AG08395 (cell line): ENCODE measurements around the gene PLA1A.
A peak's percentile ranks its signal among the peaks of the same experiment; 100 is the strongest.
"Not testable (repeated sequence)": the region's sequence is repeated elsewhere in the genome, so short reads cannot be mapped to it uniquely, and the experiment has no call there.

Experiments
- DNase-seq: peaks from one replicate; pipeline ENCODE4 v3.0.0; 2012; ENCODE audit warnings: mixed read lengths, low spot score

The PLA1A gene

GRCh38 chr3:119579366-119580066, 18.2 kb upstream of the PLA1A start, which contains the start of gene ADPRH:
Gene ADPRH, plus strand, starts transcription at chr3:119579492. Its CDS starts 2,678 bp downstream, at chr3:119582170.
- DNase-seq: peak; percentile 77

- DNase-seq: peak; percentile 7
Measured at GRCh38 chr3:119580067-119580760, 17.5 kb upstream of the PLA1A start.

GRCh38 chr3:119582178-119582577, 15.5 kb upstream of the PLA1A start:
- no peak for DNase-seq

- DNase-seq: no peak
Measured at GRCh38 chr3:119585208-119585607, 12.5 kb upstream of the PLA1A start.

GRCh38 chr3:119585856-119586570, 11.7 kb upstream of the PLA1A start:
- no peak for DNase-seq

GRCh38 chr3:119586733-119587172, 10.9 kb upstream of the PLA1A start:
- no peak for DNase-seq

- DNase-seq: no peak
Measured at GRCh38 chr3:119588112-119588511, 9.6 kb upstream of the PLA1A start.

GRCh38 chr3:119589102-119589773, 8.4 kb upstream of the PLA1A start:
- DNase-seq: no peak

GRCh38 chr3:119590706-119591105, 7.0 kb upstream of the PLA1A start:
- no peak for DNase-seq

- DNase-seq: no peak
Measured at GRCh38 chr3:119592861-119593260, 4.8 kb upstream of the PLA1A start.

- DNase-seq: no peak
Measured at GRCh38 chr3:119594066-119594465, 3.6 kb upstream of the PLA1A start.

GRCh38 chr3:119594929-119595328, 2.8 kb upstream of the PLA1A start:
- not testable (repeated sequence) for DNase-seq

GRCh38 chr3:119595639-119596334, 1.9 kb upstream of the PLA1A start:
- DNase-seq: no peak

- no peak for DNase-seq
Measured at GRCh38 chr3:119596398-119596797, 1.3 kb upstream of the PLA1A start.

GRCh38 chr3:119598410-119599098, 869 bp downstream of the PLA1A start:
- DNase-seq: no peak

GRCh38 chr3:119599558-119600174, 2.0 kb downstream of the PLA1A start:
- no peak for DNase-seq

GRCh38 chr3:119600732-119601131, 3.0 kb downstream of the PLA1A start:
- no peak for DNase-seq

GRCh38 chr3:119601154-119601553, 3.5 kb downstream of the PLA1A start:
- DNase-seq: no peak

GRCh38 chr3:119602676-119603075, 5.0 kb downstream of the PLA1A start:
- no peak for DNase-seq

GRCh38 chr3:119604878-119605277, 7.2 kb downstream of the PLA1A start:
- DNase-seq: peak; percentile 63
